ENCODE results near the gene C10orf90.

DNA sequence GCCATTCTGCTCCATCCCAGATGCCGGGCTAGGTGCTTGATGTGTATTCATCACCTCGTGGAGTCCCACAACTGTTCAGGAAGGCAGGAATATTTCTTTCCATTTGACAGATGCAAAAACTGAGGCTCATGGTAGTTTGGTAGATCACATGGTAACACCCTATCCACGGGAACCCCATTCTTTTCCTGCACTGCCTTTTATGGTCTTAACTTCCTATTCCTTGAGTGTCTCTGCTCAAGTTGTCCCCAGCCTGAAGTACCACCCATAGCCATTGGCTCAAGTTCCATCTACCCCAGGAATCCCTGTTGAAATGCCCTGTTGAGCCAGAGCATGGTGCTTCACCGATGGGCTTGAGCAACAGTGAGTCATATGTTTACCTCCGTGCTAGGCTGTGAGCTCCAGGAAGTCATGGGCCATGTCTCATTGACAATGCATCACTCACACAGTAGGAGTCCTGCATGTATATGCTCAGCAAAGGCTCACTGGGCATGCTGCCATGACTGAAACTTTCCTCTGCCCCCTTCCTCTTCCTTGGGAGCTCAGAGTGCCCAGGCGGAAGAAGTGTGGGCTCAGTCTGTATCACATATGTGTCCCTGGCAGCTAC lies 210.5 kb downstream of the C10orf90 start:
- TF ChIP-seq, protein P1, sequence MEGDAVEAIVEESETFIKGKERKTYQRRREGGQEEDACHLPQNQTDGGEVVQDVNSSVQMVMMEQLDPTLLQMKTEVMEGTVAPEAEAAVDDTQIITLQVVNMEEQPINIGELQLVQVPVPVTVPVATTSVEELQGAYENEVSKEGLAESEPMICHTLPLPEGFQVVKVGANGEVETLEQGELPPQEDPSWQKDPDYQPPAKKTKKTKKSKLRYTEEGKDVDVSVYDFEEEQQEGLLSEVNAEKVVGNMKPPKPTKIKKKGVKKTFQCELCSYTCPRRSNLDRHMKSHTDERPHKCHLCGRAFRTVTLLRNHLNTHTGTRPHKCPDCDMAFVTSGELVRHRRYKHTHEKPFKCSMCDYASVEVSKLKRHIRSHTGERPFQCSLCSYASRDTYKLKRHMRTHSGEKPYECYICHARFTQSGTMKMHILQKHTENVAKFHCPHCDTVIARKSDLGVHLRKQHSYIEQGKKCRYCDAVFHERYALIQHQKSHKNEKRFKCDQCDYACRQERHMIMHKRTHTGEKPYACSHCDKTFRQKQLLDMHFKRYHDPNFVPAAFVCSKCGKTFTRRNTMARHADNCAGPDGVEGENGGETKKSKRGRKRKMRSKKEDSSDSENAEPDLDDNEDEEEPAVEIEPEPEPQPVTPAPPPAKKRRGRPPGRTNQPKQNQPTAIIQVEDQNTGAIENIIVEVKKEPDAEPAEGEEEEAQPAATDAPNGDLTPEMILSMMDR (IDR thresholded peaks at IDR 0.05): no peak
- TF ChIP-seq POLR2A (IDR thresholded peaks at IDR 0.05): no peak
